ENCODE data around the gene WWOX. TPM values are rescaled to one million over a fixed set of nuclear protein-coding genes. Genes with fewer than 3 reads are reported as not detected.

WWOX gene
- total and polyA plus RNA-seq, 2 of the 8 experiments (the other 6 are each of a cell fraction or from before 2014, with no cell fraction given): 5.4 to 16.7 TPM

DNA sequence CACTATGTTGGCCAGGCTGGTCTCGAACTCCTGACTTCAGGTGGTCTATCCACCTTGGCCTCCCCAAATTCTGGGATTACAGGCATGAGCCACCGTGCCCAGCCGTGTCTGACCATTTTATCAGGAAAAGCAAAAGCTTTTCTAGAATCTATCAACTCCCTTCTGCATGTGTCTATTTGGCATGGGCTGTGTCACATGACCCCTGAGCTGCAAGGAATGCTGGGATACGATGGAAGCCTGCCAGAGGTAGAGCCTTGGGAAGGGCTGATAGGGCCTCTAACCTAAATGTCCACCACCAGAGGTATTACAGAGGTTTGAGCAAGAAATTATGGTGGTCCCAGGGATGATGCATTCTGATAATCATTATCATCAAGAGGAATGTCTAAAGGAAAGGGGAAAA, 616.2 kb downstream of the WWOX start:
- H4K20me1 ChIP-seq (replicated peaks in 1 of 2; ENCODE audit: control insufficient read depth in 1 of 2, insufficient read depth in 2 of 2, low read length in 2 of 2): no peaks in the 10 kb centered on the region
- H2AK5ac ChIP-seq (ENCODE audit: low read depth, low read length): no peak overlapping the region
- H3K14ac ChIP-seq (ENCODE audit: insufficient read length): no peak overlapping the region
- no peak overlapping the region for H4K8ac ChIP-seq (ENCODE audit: extremely low read depth, insufficient read depth, low read length)
- DNase-seq (ENCODE audit: low read depth in 1 of 2, low spot score in 2 of 2) (no peak), FAIRE-seq (no peak)
- no peak overlapping the region for H3K4ac ChIP-seq (replicated peaks; ENCODE audit: insufficient read length, low read depth, low read length)
- H2BK5ac ChIP-seq (ENCODE audit: low read depth, low read length): no peak overlapping the region
- H3K27ac ChIP-seq (ENCODE audit: low read depth, low read length): no peak overlapping the region
- POLR2A ChIA-PET (ENCODE audit: partially characterized antibody): no interaction called here
- H3K4me3 ChIP-seq (ENCODE audit: extremely low read depth in 1 of 4, insufficient read depth in 2 of 4, low read depth in 3 of 4, low read length in 4 of 4): no peak overlapping the region
- H3K18ac ChIP-seq (ENCODE audit: extremely low read depth, low read length): no peak overlapping the region
- CTCF ChIA-PET (ENCODE audit: partially characterized antibody): interaction anchor here (1.2 to 2.2 kb wide), 3 partner anchors 9 to 87 kb away, joined by 3 to 9 read pairs (median 5); no protein-coding TSS in a partner anchor
- H2BK120ac ChIP-seq (replicated peaks; ENCODE audit: low read depth, low read length): no peak overlapping the region
- H3K4me2 ChIP-seq (ENCODE audit: insufficient read depth in 1 of 2, low read depth in 2 of 2, low read length in 2 of 2): no peak overlapping the region
- no peaks in the 10 kb centered on the region for H3K27me3 ChIP-seq (replicated peaks in 1 of 4; ENCODE audit: control insufficient read depth in 3 of 4, extremely low read depth in 1 of 4, insufficient read depth in 3 of 4, low read length in 3 of 4)
- no peak overlapping the region for H2BK15ac ChIP-seq (ENCODE audit: low read length)
- H3K79me1 ChIP-seq (ENCODE audit: low read depth, low read length): no peaks in the 10 kb centered on the region
- no peaks in the 10 kb centered on the region for H3K36me3 ChIP-seq (ENCODE audit: control insufficient read depth in 2 of 4, insufficient read depth in 4 of 4, low read length in 3 of 4)
- WGBS, 2 experiments (ENCODE audit: extremely low coverage in 1 of 2, insufficient coverage in 1 of 2, insufficient read length in 1 of 2, insufficient replicate concordance in 2 of 2, low coverage in 1 of 2, low lambda C conversion rate in 2 of 2, missing lambda C conversion rate in 1 of 2): 85% methylated on average over 4 of the region's 4 CpGs; no CpG with 5 or more reads in 1 of the 2 experiments
- no peak overlapping the region for H3K56ac ChIP-seq (replicated peaks; ENCODE audit: insufficient read length, low read depth, low read length)
- H2BK20ac ChIP-seq (ENCODE audit: low read length): no peak overlapping the region
- no peaks in the 10 kb centered on the region for H3K79me2 ChIP-seq (ENCODE audit: control insufficient read depth in 1 of 2, insufficient read depth in 2 of 2, low read length in 2 of 2)
- no peaks in the 10 kb centered on the region for H3K4me1 ChIP-seq (replicated peaks in 1 of 4; ENCODE audit: control insufficient read depth in 3 of 4, insufficient read depth in 4 of 4, low read length in 3 of 4)
- no peaks in the 10 kb centered on the region for H3K23me2 ChIP-seq (ENCODE audit: low read depth, low read length)
- H3K9me3 ChIP-seq (ENCODE audit: insufficient read depth in 2 of 2, low read depth in 1 of 2, low read length in 1 of 2): no peaks in the 10 kb centered on the region
- H2BK12ac ChIP-seq (ENCODE audit: low read depth, low read length): no peak overlapping the region
- no peak overlapping the region for H4K5ac ChIP-seq (ENCODE audit: insufficient read length, low read depth, low read length)
- no peak overlapping the region for H2AFZ ChIP-seq (ENCODE audit: low read length)
- H3K23ac ChIP-seq (ENCODE audit: insufficient read length): no peak overlapping the region
- H4K91ac ChIP-seq (replicated peaks; ENCODE audit: insufficient read length, low read length): no peak overlapping the region
- no peak overlapping the region for H3K9ac ChIP-seq (replicated peaks in 1 of 4; ENCODE audit: extremely low read depth in 1 of 4, low read depth in 3 of 4, low read length in 3 of 4)
- no peak for TF ChIP-seq KDM5A (IDR thresholded peaks at IDR 0.05; ENCODE audit: low read length)
- TF ChIP-seq, protein P1, sequence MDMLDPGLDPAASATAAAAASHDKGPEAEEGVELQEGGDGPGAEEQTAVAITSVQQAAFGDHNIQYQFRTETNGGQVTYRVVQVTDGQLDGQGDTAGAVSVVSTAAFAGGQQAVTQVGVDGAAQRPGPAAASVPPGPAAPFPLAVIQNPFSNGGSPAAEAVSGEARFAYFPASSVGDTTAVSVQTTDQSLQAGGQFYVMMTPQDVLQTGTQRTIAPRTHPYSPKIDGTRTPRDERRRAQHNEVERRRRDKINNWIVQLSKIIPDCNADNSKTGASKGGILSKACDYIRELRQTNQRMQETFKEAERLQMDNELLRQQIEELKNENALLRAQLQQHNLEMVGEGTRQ (IDR thresholded peaks at IDR 0.05; ENCODE audit: low read length): no peak

Measured in H1 (cell line).